ENCODE data around the gene RAD18.

Gene RAD18

GRCh38 chr3:8992854-8993253, 29.6 kb upstream of the RAD18 start:
- TF ChIP-seq CTCF (IDR thresholded peaks at IDR 0.05; ENCODE audit: control extremely low read depth, extremely low read depth, low read depth, missing control alignments), result no peak
- DNase-seq (ENCODE audit: extremely low spot score), result no peak
- ChIA-PET CTCF (interaction anchor here (1.2 to 2.4 kb wide), 6 partner anchors 18 to 309 kb away, joined by 3 to 12 read pairs (median 6); no protein-coding TSS in a partner anchor), POLR2A (no interaction called here)

- POLR2A ChIA-PET, result no interaction called here
- no peak for DNase-seq (ENCODE audit: extremely low spot score)
- no peak for TF ChIP-seq CTCF (IDR thresholded peaks at IDR 0.05; ENCODE audit: control extremely low read depth, extremely low read depth, low read depth, missing control alignments)
- CTCF ChIA-PET, result interaction anchor here (0.7 to 2.0 kb wide), 6 partner anchors 8 to 310 kb away, joined by 3 to 6 read pairs (median 4); no protein-coding TSS in a partner anchor
Measured at GRCh38 chr3:8992199-8992598, 28.9 kb upstream of the RAD18 start.

GRCh38 chr3:8990266-8991215, 27.3 kb upstream of the RAD18 start:
- no peak for TF ChIP-seq CTCF (IDR thresholded peaks at IDR 0.05; ENCODE audit: control extremely low read depth, extremely low read depth, low read depth, missing control alignments)
- ChIA-PET POLR2A (no interaction called here), CTCF (interaction anchor here (1.0 to 5.5 kb wide), 4 partner anchors 7 to 313 kb away, joined by 3 to 84 read pairs (median 30); no protein-coding TSS in a partner anchor)
- no peak for DNase-seq (ENCODE audit: extremely low spot score)

- ChIA-PET CTCF (interaction anchor here (0.8 to 5.5 kb wide), 25 partner anchors 9 to 328 kb away, joined by 3 to 90 read pairs (median 6); partner anchors contain the start of gene SRGAP3), POLR2A (no interaction called here)
Measured at GRCh38 chr3:8988791-8989558, 25.7 kb upstream of the RAD18 start.

GRCh38 chr3:8988384-8988655, 25.0 kb upstream of the RAD18 start:
- no peak for DNase-seq (ENCODE audit: extremely low spot score)
- POLR2A ChIA-PET, result interaction anchor here (0.6 kb wide), 1 partner anchor 20 kb away, joined by 3 read pairs; no protein-coding TSS in a partner anchor
- TF ChIP-seq CTCF (IDR thresholded peaks at IDR 0.05; ENCODE audit: control extremely low read depth, extremely low read depth, low read depth, missing control alignments), result no peak
- CTCF ChIA-PET, result interaction anchor here (0.7 to 5.5 kb wide), 39 partner anchors 9 to 344 kb away, joined by 3 to 90 read pairs (median 5); partner anchors contain the start of gene SRGAP3

More at GRCh38 chr3:8988791-8989558, 25.7 kb upstream of the RAD18 start:
- no peak for DNase-seq (ENCODE audit: extremely low spot score)
- no peak for TF ChIP-seq CTCF (IDR thresholded peaks at IDR 0.05; ENCODE audit: control extremely low read depth, extremely low read depth, low read depth, missing control alignments)
